PC-3 (cell line): ENCODE results near the gene MCF2L2.

Source experiments
- CTCF ChIP-seq: fragments of 300-600 bp; sonication (generic); conservative IDR thresholded peaks from 2 replicates; pipeline ENCODE4 v1.5.1; 2017; ENCODE audit warnings: antibody characterized with exemption, low read depth, mild to moderate bottlenecking, low read length
- EZH2 ChIP-seq: fragments of 300-600 bp; sonication (generic); IDR thresholded peaks from one replicate; pipeline ENCODE4 v1.6.1; 2017; ENCODE audit warnings: antibody characterized with exemption, mild to moderate bottlenecking, low read length; ENCODE audit not compliant: unreplicated experiment
- EZH2phosphoT487 ChIP-seq: fragments of 300-600 bp; sonication (generic); IDR thresholded peaks from 2 replicates; pipeline ENCODE4 v1.6.1; 2018; ENCODE audit warnings: mild to moderate bottlenecking, antibody characterized with exemption, low read length, borderline replicate concordance

DNA sequence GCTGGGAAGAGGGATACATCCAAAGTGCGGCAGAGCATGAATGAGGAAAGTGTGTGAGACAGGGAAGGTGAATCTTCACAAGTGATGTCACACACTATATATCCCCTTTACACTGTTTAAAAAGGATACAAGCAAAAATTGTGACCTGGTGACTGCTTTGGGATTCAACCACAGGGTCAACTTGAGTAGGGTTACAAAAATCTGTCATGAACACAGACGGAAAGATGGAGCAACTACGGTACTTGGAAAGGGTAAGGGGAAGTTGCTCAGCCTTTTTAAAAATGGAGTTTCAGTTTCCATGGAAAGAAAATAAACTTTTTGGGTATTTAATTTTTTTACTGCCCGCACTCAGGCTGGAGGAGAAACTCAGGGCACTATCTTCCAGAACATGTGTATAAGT, 115.1 kb downstream of the MCF2L2 start:
- TF ChIP-seq CTCF (no peak), EZH2 (no peak), EZH2phosphoT487 (no peak)
